DND-41 (cell line): ENCODE results near the gene SPINK13.
"Not testable (repeated sequence)": the region's sequence is repeated elsewhere in the genome, so short reads cannot be mapped to it uniquely, and the experiment has no call there.

ENCODE experiments used
- ATAC-seq: fragments of 200-7000 bp; cut with Tn5 transposase; 3 replicates; pipeline ENCODE4 v1.9.1; 2021; ENCODE audit warnings: low read depth; ENCODE audit not compliant: insufficient read depth
- DNase-seq: peaks from one replicate; pipeline ENCODE4 v3.0.0-alpha.2; 2020
- H2AFZ ChIP-seq: 2 replicates; pipeline ENCODE4 v1.6.0; 2012; ENCODE audit warnings: low read depth, low read length
- H3K27ac ChIP-seq: 2 replicates; pipeline ENCODE4 v1.5.1; 2012; ENCODE audit warnings: low read length, inconsistent platforms
- H3K27me3 ChIP-seq: fragments of 200-600 bp; sonication (generic); 2 replicates; pipeline ENCODE4 v1.6.0; 2012; ENCODE audit warnings: low read length, mild to moderate bottlenecking, inconsistent platforms; ENCODE audit not compliant: insufficient read depth, poor library complexity
- H3K36me3 ChIP-seq: 2 replicates; pipeline ENCODE4 v1.5.1; 2012; ENCODE audit warnings: low read length, inconsistent platforms; ENCODE audit not compliant: insufficient read depth
- H3K4me1 ChIP-seq: 2 replicates; pipeline ENCODE4 v1.5.1; 2012; ENCODE audit warnings: mild to moderate bottlenecking, low read length; ENCODE audit not compliant: insufficient read depth
- H3K4me2 ChIP-seq: 2 replicates; pipeline ENCODE4 v1.6.0; 2012; ENCODE audit warnings: mild to moderate bottlenecking, moderate library complexity, low read length, inconsistent platforms; ENCODE audit not compliant: insufficient read depth
- H3K4me3 ChIP-seq, 2 experiments: fragments of 200-600 bp in 1 of 2; shearing (Covaris generic) in 1 of 2; 2 replicates each; pipeline ENCODE4 v1.5.1; 2012 to 2016; ENCODE audit warnings: inconsistent platforms in 2 of 2, low read length in 2 of 2, mild to moderate bottlenecking in 2 of 2, low read depth in 1 of 2, moderate library complexity in 1 of 2
- H3K79me2 ChIP-seq: 2 replicates; pipeline ENCODE4 v1.6.0; 2012; ENCODE audit warnings: low read length, inconsistent platforms; ENCODE audit not compliant: insufficient read depth
- H3K9ac ChIP-seq: 2 replicates; pipeline ENCODE4 v1.6.0; 2012; ENCODE audit warnings: low read depth, mild to moderate bottlenecking, inconsistent platforms, low read length, moderate library complexity
- H3K9me3 ChIP-seq: 2 replicates; pipeline ENCODE4 v1.5.1; 2012; ENCODE audit warnings: low read length, moderate library complexity, mild to moderate bottlenecking, inconsistent platforms; ENCODE audit not compliant: insufficient read depth, severe bottlenecking
- H4K20me1 ChIP-seq: 2 replicates; pipeline ENCODE4 v1.6.0; 2012; ENCODE audit warnings: low read length; ENCODE audit not compliant: insufficient read depth
- EZH2 ChIP-seq: IDR thresholded peaks from 3 replicates; pipeline ENCODE4 v1.6.1; 2012; ENCODE audit warnings: borderline replicate concordance, low read depth, mild to moderate bottlenecking, moderate library complexity, low read length, inconsistent platforms; ENCODE audit not compliant: severe bottlenecking
- TF ChIP-seq, protein P1 (sequence below): IDR thresholded peaks from 2 replicates; pipeline ENCODE4 v1.5.1; 2012; ENCODE audit warnings: borderline replicate concordance, low read length, moderate library complexity, mild to moderate bottlenecking; ENCODE audit not compliant: poor library complexity, severe bottlenecking; ENCODE audit errors: extremely low read depth

Gene SPINK13

DNA sequence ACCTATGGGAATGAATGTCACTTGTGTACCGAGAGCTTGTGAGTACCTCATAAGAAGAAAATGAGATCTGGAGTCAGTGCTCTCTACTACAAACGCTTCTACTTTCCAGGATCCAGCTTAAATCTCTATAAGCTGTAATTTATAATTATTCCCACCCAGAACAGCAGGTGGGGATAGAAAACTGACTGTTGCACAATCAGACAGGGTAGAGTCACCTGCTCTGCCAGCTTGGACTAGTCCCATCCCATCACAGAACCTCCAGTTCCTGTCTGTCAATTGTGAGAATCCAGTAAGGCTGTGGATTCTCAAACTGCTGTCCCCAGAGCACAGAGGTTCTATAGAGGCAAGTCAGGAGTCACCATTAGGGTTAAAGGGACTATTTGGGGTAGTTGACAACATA lies 45.6 kb downstream of the SPINK13 start:
- Histone ChIP-seq H3K36me3 (no peaks in the 10 kb centered on the region), H3K4me2 (no peak overlapping the region), H3K9ac (no peak overlapping the region), H3K27ac (no peak overlapping the region), H3K27me3 (no peaks in the 10 kb centered on the region), H3K9me3 (no peaks in the 10 kb centered on the region), H3K4me1 (no peaks in the 10 kb centered on the region), H2AFZ (no peak overlapping the region), H3K79me2 (no peaks in the 10 kb centered on the region), H4K20me1 (no peaks in the 10 kb centered on the region), H3K4me3 (no peak overlapping the region)
- DNase-seq = no peak
- TF ChIP-seq, protein P1, sequence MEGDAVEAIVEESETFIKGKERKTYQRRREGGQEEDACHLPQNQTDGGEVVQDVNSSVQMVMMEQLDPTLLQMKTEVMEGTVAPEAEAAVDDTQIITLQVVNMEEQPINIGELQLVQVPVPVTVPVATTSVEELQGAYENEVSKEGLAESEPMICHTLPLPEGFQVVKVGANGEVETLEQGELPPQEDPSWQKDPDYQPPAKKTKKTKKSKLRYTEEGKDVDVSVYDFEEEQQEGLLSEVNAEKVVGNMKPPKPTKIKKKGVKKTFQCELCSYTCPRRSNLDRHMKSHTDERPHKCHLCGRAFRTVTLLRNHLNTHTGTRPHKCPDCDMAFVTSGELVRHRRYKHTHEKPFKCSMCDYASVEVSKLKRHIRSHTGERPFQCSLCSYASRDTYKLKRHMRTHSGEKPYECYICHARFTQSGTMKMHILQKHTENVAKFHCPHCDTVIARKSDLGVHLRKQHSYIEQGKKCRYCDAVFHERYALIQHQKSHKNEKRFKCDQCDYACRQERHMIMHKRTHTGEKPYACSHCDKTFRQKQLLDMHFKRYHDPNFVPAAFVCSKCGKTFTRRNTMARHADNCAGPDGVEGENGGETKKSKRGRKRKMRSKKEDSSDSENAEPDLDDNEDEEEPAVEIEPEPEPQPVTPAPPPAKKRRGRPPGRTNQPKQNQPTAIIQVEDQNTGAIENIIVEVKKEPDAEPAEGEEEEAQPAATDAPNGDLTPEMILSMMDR = no peak
- TF ChIP-seq EZH2 = no peak
- ATAC-seq = no peak

- H3K36me3 ChIP-seq = no peaks in the 10 kb centered on the region
- H3K4me2 ChIP-seq = no peak overlapping the region
- no peak for DNase-seq
- H2AFZ ChIP-seq = no peak overlapping the region
- no peak overlapping the region for H3K27ac ChIP-seq
- ATAC-seq = no peak
- no peaks in the 10 kb centered on the region for H3K4me1 ChIP-seq
- no peaks in the 10 kb centered on the region for H4K20me1 ChIP-seq
- H3K27me3 ChIP-seq = no peaks in the 10 kb centered on the region
- no peak overlapping the region for H3K4me3 ChIP-seq
- H3K9me3 ChIP-seq = no peaks in the 10 kb centered on the region
- TF ChIP-seq, protein P1 = no peak
- no peak for TF ChIP-seq EZH2
- no peak overlapping the region for H3K9ac ChIP-seq
- H3K79me2 ChIP-seq = no peaks in the 10 kb centered on the region
These were observed 46.1 kb downstream of the SPINK13 start for GRCh38 chr5:148314731-148315130.

- not testable (repeated sequence) for H3K4me3 ChIP-seq, H2AFZ ChIP-seq, H4K20me1 ChIP-seq, H3K9ac ChIP-seq, DNase-seq, H3K27me3 ChIP-seq, H3K27ac ChIP-seq, H3K4me2 ChIP-seq, H3K36me3 ChIP-seq, ATAC-seq, H3K79me2 ChIP-seq, H3K4me1 ChIP-seq, H3K9me3 ChIP-seq
These were observed 51.7 kb downstream of the SPINK13 start for GRCh38 chr5:148320011-148320963.

DNA sequence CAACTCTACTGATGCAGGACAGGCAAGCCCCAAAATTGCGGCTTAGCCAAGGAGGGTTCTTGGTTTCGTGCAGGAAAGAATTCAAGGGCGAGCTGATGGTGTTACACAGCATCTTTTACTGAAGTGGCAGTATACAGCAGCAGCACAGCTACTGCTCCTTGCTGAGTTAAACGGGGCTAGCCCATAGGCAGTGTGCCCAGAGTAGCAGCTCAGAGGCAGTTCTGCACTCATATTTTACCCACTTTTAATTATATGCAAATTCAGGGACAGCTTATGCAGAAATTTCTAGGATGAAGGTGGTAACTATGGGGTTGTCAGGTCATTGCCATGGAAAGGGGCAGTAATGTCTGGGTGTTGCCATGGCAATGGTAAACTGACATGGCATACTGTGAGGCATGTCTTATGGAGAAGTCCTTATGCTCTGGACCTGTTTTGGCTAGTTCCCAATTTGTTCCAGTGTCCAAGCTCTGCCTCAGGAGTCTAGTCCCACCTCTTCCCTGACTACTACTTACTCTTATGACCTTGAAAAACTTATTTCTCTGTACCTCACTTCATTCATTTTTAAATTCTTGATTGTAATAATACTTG lies 64.8 kb downstream of the SPINK13 start:
- no peak for DNase-seq
- no peak overlapping the region for H3K4me2 ChIP-seq
- no peaks in the 10 kb centered on the region for H3K27me3 ChIP-seq
- H3K36me3 ChIP-seq = no peaks in the 10 kb centered on the region
- no peak for ATAC-seq
- no peaks in the 10 kb centered on the region for H4K20me1 ChIP-seq
- no peaks in the 10 kb centered on the region for H3K9me3 ChIP-seq
- H3K9ac ChIP-seq = no peak overlapping the region
- no peaks in the 10 kb centered on the region for H3K4me1 ChIP-seq
- no peak for TF ChIP-seq EZH2
- TF ChIP-seq, protein P1 = no peak
- no peak overlapping the region for H3K27ac ChIP-seq
- H3K79me2 ChIP-seq = no peaks in the 10 kb centered on the region
- no peak overlapping the region for H3K4me3 ChIP-seq
- H2AFZ ChIP-seq = no peak overlapping the region
